Measurements from ENCODE around the gene HNRNPL.
"Not testable (repeated sequence)": the region's sequence is repeated elsewhere in the genome, so short reads cannot be mapped to it uniquely, and the experiment has no call there.

GRCh38 chr19:38873400-38873799 is 23.6 kb upstream of the HNRNPL start:
- not testable (repeated sequence) for TF ChIP-seq EP300, POLR2AphosphoS5 (IDR thresholded peaks at IDR 0.05)
